Fibroblast of skin of left quadriceps (primary cell): Measurements from ENCODE around the gene LRP5.
"Not testable (repeated sequence)": the region's sequence is repeated elsewhere in the genome, so short reads cannot be mapped to it uniquely, and the experiment has no call there.

ENCODE experiments used
- DNase-seq, 2 experiments: peaks; one replicate each; pipeline ENCODE4 v3.0.0-alpha.2; 2013; ENCODE audit warnings: low read depth in 2 of 2

Gene LRP5

GRCh38 chr11:68440224-68440623 is 127.8 kb downstream of the LRP5 start:
- DNase-seq = no peak

- DNase-seq = peak; percentile 67 to 68
Observed at GRCh38 chr11:68441466-68442230, 129.3 kb downstream of the LRP5 start.

- no peak for DNase-seq
Observed at GRCh38 chr11:68442433-68442832, 130.0 kb downstream of the LRP5 start.

GRCh38 chr11:68444566-68444965 is 132.2 kb downstream of the LRP5 start:
- no peak for DNase-seq

GRCh38 chr11:68445531-68446035 is 133.2 kb downstream of the LRP5 start:
- DNase-seq = no peak

GRCh38 chr11:68446046-68446725 is 133.8 kb downstream of the LRP5 start:
- no peak for DNase-seq

GRCh38 chr11:68447015-68447801 is 134.8 kb downstream of the LRP5 start:
- DNase-seq = peak; percentile 25 to 34

- not testable (repeated sequence) for DNase-seq
Observed at GRCh38 chr11:68447914-68448313, 135.5 kb downstream of the LRP5 start.

GRCh38 chr11:68448604-68449011 is 136.2 kb downstream of the LRP5 start:
- DNase-seq = no peak

- DNase-seq = no peak
Observed at GRCh38 chr11:68449951-68450350, 137.6 kb downstream of the LRP5 start.

- no peak for DNase-seq
Observed at GRCh38 chr11:68450711-68451110, 138.3 kb downstream of the LRP5 start.

GRCh38 chr11:68454767-68455166 is 142.4 kb downstream of the LRP5 start:
- DNase-seq = no peak

- DNase-seq = no peak
Observed at GRCh38 chr11:68455485-68455884, 143.1 kb downstream of the LRP5 start.

GRCh38 chr11:68457216-68457897 is 145.0 kb downstream of the LRP5 start:
- DNase-seq = no peak

- no peak for DNase-seq
Observed at GRCh38 chr11:68457898-68458249, 145.5 kb downstream of the LRP5 start.

- DNase-seq = not testable (repeated sequence)
Observed at GRCh38 chr11:68458340-68458739, 145.9 kb downstream of the LRP5 start.

GRCh38 chr11:68459886-68460740 is 147.7 kb downstream of the LRP5 start:
- DNase-seq = peak; percentile 99

- no peak for DNase-seq
Observed at GRCh38 chr11:68460741-68461574, 148.6 kb downstream of the LRP5 start, which contains the start of gene PPP6R3. PPP6R3 (plus strand) TSS chr11:68460752; CDS start chr11:68537665, 76,913 bp downstream.

- no peak for DNase-seq
Observed at GRCh38 chr11:68461575-68461917, 149.2 kb downstream of the LRP5 start.

- DNase-seq = no peak
Observed at GRCh38 chr11:68463714-68464113, 151.3 kb downstream of the LRP5 start.
